NCI-H187 (cell line): Measurements from ENCODE around the gene STX1B.

Experiments used
- DNase-seq, 2 experiments: peaks; one replicate each; lab custom pipeline; 2025; lab: John Stamatoyannopoulos, UW

The STX1B gene

GRCh38 chr16:30979170-30980022 is 31.0 kb downstream of the STX1B start:
- no peak for DNase-seq

GRCh38 chr16:30977502-30977901 is 32.9 kb downstream of the STX1B start:
- DNase-seq = no peak

DNA sequence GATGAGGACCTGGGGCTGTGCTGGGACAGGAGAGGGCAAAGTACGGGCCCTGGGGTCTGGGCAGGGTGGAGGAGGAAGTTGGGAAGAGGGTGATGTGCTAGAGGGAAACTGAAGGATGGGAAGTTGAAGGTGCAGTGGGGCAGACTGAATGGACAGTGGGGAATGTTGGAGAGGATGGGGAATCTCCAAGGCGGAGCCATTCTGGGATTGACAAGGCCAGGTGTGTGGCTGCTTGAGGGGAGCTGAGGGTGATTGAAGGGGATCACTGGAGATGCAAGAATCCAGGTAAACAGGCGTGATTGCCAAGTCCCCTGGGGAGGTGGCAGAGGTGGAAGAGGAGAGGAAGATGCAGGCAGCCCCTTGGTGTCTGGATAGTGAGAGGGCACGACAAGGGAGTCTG is 34.0 kb downstream of the STX1B start:
- DNase-seq = no peak

DNA sequence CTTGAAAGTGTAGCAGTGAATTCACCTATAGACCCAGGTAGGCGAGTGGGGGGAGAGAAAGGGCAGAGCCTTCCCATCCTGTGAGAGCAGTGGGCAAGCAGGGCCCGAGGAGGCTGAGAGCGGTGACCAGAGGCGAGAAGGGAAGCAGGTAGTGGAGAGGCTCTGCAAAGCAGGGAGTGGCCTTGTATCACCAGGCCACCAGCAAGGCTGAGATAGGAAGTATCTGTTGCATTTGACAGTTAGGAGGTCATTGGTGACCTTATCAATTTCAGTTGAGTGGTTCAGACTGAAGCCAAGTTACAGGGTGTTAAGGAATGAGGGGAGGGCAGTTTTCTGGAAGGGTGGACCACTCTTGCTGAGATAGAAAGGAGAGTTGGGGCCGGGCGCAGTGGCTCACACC is 36.1 kb downstream of the STX1B start:
- DNase-seq = no peak

DNA sequence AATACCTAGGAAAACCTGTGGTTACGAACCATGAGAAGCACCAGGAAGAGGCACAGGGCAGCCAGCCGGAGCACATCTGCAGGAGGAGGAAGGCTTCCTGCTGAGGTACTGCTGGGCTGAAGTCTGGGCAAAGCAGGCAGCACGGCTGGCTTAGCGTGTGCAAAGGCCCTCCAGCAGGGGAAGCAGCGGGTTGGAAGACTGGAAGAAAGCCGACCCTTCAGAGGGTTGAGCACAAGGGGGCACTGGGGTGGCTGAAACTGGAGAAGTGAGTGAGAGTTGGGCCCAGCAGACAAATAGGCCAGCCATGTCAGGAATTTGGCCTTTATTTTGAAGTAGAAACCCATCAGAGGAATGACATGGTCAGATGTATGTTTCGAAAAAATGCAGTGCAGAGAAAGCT is 37.6 kb downstream of the STX1B start:
- no peak for DNase-seq

GRCh38 chr16:30971298-30971697 is 39.1 kb downstream of the STX1B start:
- DNase-seq = no peak

DNA sequence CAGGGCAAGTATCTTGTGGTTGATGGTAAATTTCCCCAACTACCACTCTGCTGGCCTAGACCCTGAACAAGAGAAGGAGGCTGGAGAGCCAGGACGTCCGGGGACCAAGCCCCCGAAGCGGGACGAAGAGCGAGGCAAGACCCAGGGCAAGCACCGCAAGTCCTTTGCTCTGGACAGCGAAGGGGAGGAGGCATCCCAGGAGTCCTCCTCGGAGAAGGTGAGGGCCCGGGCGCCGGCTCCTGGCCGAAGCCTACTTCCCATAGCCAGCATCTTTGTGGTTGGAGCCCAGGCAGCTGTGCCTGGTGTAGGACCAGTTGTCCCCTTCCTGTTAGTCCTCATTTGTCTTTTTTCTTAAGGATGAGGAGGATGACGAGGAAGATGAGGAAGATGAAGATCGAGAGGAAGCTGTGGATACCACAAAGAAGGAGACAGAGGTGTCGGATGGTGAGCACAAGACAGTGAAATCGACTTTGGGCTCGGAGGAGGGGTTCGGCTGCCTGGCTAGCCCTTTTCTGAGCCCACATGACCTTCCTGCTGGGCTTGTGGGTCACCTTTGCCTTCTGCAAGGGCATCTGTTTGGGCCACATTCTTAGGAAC is 41.1 kb downstream of the STX1B start:
- no peak for DNase-seq

DNA sequence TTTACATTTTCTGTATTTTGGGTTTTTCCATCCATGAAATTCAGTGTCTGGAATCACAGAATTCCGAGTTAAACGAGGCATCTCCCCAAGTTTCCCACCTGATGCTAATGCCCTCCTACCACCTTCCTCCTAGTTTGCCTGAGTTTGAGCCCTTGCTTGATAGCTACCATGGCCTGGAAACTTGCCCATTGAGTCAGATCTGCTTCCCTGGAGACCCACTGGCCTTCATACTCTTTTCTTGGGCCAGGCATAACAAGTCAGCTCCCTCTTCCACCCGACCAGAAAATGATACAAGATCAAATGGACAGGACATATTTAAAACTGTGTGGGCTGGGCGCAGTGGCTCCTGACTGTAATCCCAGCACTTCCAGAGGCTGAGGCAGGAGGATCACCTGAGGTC is 42.6 kb downstream of the STX1B start:
- no peak for DNase-seq

GRCh38 chr16:30966033-30966619 is 44.3 kb downstream of the STX1B start:
- no peak for DNase-seq

- no peak for DNase-seq
These were observed 45.0 kb downstream of the STX1B start for GRCh38 chr16:30965436-30965835.

DNA sequence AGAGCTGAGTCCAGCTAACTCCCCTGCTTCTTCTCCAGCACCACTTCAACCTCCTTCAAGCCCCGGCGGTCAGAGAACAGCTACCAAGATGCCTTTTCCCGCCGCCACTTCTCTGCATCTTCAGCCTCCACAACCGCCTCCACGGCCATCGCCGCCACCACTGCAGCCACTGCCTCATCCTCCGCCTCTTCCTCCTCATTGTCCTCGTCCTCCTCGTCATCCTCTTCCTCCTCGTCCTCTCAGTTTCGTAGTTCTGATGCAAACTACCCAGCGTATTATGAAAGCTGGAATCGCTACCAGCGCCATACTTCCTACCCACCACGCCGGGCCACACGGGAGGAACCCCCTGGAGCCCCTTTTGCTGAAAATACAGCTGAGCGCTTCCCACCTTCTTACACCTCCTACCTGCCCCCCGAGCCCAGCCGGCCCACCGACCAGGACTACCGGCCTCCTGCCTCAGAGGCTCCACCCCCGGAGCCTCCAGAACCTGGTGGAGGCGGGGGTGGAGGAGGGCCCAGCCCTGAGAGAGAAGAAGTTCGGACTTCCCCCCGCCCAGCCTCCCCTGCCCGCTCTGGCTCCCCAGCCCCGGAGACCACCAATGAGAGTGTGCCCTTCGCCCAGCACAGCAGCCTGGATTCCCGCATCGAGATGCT is 45.7 kb downstream of the STX1B start:
- no peak for DNase-seq

GRCh38 chr16:30963925-30964511 is 46.4 kb downstream of the STX1B start:
- DNase-seq = no peak

DNA sequence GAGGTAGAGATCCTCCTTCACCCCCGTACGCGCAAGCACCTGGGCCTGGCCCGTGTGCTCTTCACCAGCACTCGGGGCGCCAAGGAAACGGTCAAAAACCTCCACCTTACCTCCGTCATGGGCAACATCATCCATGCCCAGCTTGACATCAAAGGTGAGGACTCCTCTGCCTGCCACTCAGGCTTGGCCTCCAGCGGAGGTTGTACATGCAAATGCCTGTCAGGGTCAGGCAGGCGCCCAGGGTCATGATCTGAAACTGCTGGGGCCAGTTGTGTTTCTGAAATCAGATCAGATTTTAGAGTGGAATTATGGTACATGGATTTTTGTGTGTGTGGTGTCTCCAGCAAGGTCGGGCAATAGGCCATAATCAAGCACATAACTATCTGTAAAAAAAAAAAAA is 49.1 kb downstream of the STX1B start:
- no peak for DNase-seq

GRCh38 chr16:30958175-30959079 is 52.0 kb downstream of the STX1B start:
- DNase-seq = no peak

DNA sequence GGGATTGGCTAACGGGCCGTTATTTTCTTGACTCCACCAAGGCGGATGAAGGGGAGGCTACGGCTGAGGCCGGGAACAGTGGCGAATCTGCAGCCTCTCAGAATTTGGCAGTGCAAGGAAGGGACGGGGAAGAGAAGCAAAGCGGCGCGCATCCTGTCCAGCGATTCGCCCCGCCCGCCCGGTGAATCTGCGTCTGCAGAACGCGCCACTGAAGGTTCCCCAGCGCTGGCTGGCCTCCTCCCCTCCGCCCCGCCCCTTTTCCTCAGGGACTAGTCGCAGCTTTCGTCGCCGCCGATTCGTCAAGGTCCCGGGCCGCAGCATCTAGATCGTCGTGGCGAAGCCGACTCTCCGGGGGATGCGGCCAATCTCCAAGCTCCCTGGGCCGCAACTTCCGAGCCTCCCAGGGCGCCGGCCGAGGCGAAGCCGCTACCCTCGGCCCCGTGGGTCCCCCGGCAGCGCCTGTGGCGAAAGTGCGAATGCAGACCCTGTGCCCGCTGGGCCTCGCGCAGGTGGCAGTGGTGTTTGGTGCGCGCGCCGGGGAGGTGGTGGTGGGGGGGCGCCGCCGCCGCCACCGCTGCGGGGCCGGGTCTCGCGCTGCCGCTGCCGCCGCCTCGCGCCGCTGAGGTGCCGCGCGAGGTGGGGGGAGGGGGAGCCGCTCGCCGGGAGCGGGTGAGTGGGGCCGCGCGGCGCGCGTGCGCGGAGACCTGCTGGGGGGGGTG is 52.8 kb downstream of the STX1B start, which contains the start of gene SETD1A:
Gene SETD1A (plus strand): TSS at position 299 of the 719 bp plus-strand sequence. CDS start 978 bp downstream, outside the sequence.
- DNase-seq = peak; percentile 52 to 63

GRCh38 chr16:30956601-30957455 is 53.6 kb downstream of the STX1B start:
- DNase-seq = peak in 1 of 2 experiments; percentile 42

DNA sequence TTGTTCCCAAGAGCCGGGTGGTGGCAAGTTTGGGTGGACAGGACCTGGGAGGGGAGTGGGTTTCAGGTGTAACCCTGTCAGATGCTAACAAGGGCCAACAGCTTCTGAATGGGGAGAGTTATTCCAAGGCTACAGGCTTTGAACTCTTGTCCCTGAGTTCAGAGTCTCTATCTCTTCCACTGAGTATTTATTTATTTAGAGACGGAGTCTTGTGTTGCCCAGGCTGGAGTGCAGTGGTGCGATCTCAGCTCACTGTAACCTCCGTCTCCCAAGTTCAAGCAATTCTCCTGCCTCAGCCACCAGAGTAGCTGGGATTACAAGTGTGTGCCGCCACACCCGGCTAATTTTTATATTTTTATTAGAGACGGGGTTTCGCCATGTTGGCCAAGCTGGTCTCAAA is 55.4 kb downstream of the STX1B start:
- no peak for DNase-seq

DNA sequence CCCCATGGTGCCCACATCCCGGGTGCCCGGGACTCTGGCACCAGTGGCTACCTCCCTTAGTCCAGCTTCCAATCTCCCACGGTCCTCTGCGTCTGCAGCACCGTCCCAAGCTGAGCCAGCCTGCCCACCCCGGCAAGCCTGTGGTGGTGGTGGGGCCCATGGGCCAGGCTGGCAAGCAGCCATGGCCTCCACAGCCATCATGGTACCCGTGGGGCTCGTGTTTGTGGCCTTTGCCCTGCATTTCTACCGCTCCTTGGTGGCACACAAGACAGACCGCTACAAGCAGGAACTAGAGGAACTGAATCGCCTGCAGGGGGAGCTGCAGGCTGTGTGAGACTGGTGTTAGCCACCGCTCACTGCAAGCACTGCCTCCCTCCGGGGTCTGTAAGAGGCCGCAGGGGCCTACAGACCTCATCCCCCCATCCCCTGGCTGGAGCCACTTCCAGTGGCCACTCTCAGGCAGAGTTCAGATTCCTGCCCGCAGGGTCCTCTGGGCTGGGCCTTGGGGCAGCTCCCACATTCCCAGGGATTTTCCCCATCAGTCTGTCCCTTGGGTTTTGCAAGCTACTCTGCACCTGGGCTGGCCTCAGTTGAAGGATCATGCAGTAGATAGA is 56.8 kb downstream of the STX1B start:
- peak in 1 of 2 experiments; percentile 2 for DNase-seq

GRCh38 chr16:30953111-30953510 is 57.3 kb downstream of the STX1B start:
- DNase-seq = no peak
